ENCODE data around the gene KIAA1217. TPM values are rescaled to one million over a fixed set of nuclear protein-coding genes. Genes with fewer than 3 reads are reported as not detected.

The KIAA1217 gene
- total RNA-seq, 1 donor from 2014 or later: 54.3 TPM

GRCh38 chr10:24404567-24404966, 195.6 kb downstream of the KIAA1217 start:
- Histone ChIP-seq H3K4me3 (no peak overlapping the region), H3K9me3 (no peaks in the 10 kb centered on the region), H3K4me1 (no peaks in the 10 kb centered on the region), H3K36me3 (no peaks in the 10 kb centered on the region), H3K27me3 (no peaks in the 10 kb centered on the region), H3K27ac (no peak overlapping the region)
- TF ChIP-seq POLR2AphosphoS5 (IDR thresholded peaks at IDR 0.05; ENCODE audit: insufficient read depth in 1 of 2, low read depth in 1 of 2) (no peak), POLR2A (IDR thresholded peaks at IDR 0.05) (no peak), CTCF (IDR thresholded peaks at IDR 0.05) (no peak)
- intact Hi-C loops (cut with DNase I): no loop called here
- no peak for DNase-seq (ENCODE audit: extremely low spot score in 2 of 2)

- Histone ChIP-seq H3K36me3 (no peaks in the 10 kb centered on the region), H3K27ac (no peak overlapping the region), H3K4me3 (no peak overlapping the region), H3K4me1 (no peaks in the 10 kb centered on the region), H3K9me3 (no peaks in the 10 kb centered on the region), H3K27me3 (no peaks in the 10 kb centered on the region)
- DNase-seq (ENCODE audit: extremely low spot score in 2 of 2): no peak
- intact Hi-C loops (cut with DNase I): no loop called here
- TF ChIP-seq CTCF (IDR thresholded peaks at IDR 0.05) (no peak), POLR2A (IDR thresholded peaks at IDR 0.05) (no peak), POLR2AphosphoS5 (IDR thresholded peaks at IDR 0.05; ENCODE audit: insufficient read depth in 1 of 2, low read depth in 1 of 2) (no peak)
These were observed 196.7 kb downstream of the KIAA1217 start for GRCh38 chr10:24405635-24406034.

GRCh38 chr10:24406809-24407483, 198.0 kb downstream of the KIAA1217 start:
- no peak overlapping the region for H3K27ac ChIP-seq
- no peaks in the 10 kb centered on the region for H3K4me1 ChIP-seq
- no peak overlapping the region for H3K4me3 ChIP-seq
- no peak for TF ChIP-seq POLR2A (IDR thresholded peaks at IDR 0.05)
- no peak for TF ChIP-seq CTCF (IDR thresholded peaks at IDR 0.05)
- TF ChIP-seq POLR2AphosphoS5 (IDR thresholded peaks at IDR 0.05; ENCODE audit: insufficient read depth in 1 of 2, low read depth in 1 of 2): no peak
- H3K27me3 ChIP-seq: no peaks in the 10 kb centered on the region
- intact Hi-C loops (cut with DNase I): no loop called here
- no peaks in the 10 kb centered on the region for H3K9me3 ChIP-seq
- no peaks in the 10 kb centered on the region for H3K36me3 ChIP-seq
- DNase-seq (ENCODE audit: extremely low spot score in 2 of 2): no peak

GRCh38 chr10:24407928-24408327, 199.0 kb downstream of the KIAA1217 start:
- DNase-seq (ENCODE audit: extremely low spot score in 2 of 2): no peak
- H3K27me3 ChIP-seq: no peaks in the 10 kb centered on the region
- no peak overlapping the region for H3K27ac ChIP-seq
- no peaks in the 10 kb centered on the region for H3K4me1 ChIP-seq
- no peaks in the 10 kb centered on the region for H3K9me3 ChIP-seq
- H3K4me3 ChIP-seq: no peak overlapping the region
- H3K36me3 ChIP-seq: no peaks in the 10 kb centered on the region
- intact Hi-C loops (cut with DNase I): no loop called here
- no peak for TF ChIP-seq POLR2A (IDR thresholded peaks at IDR 0.05)
- TF ChIP-seq POLR2AphosphoS5 (IDR thresholded peaks at IDR 0.05; ENCODE audit: insufficient read depth in 1 of 2, low read depth in 1 of 2): no peak
- TF ChIP-seq CTCF (IDR thresholded peaks at IDR 0.05): no peak

- no peak overlapping the region for H3K27ac ChIP-seq
- H3K9me3 ChIP-seq: no peaks in the 10 kb centered on the region
- H3K4me1 ChIP-seq: no peaks in the 10 kb centered on the region
- no peaks in the 10 kb centered on the region for H3K36me3 ChIP-seq
- intact Hi-C loops (cut with DNase I): no loop called here
- H3K27me3 ChIP-seq: no peaks in the 10 kb centered on the region
- no peak for DNase-seq (ENCODE audit: extremely low spot score in 2 of 2)
- TF ChIP-seq CTCF (IDR thresholded peaks at IDR 0.05) (no peak), POLR2AphosphoS5 (IDR thresholded peaks at IDR 0.05; ENCODE audit: insufficient read depth in 1 of 2, low read depth in 1 of 2) (no peak), POLR2A (IDR thresholded peaks at IDR 0.05) (no peak)
- no peak overlapping the region for H3K4me3 ChIP-seq
These were observed 199.4 kb downstream of the KIAA1217 start for GRCh38 chr10:24408365-24408764.
